Activated CD4-positive, alpha-beta T cell treated with anti-CD3 and anti-CD28 coated beads, Interleukin-2, amount 50 U/mL, for 1 hour (primary cell): ENCODE results near the gene EEPD1.

Experiments
- DNase-seq: peaks from one replicate; pipeline ENCODE4 v3.0.0-alpha.2; 2020

EEPD1 gene

DNA sequence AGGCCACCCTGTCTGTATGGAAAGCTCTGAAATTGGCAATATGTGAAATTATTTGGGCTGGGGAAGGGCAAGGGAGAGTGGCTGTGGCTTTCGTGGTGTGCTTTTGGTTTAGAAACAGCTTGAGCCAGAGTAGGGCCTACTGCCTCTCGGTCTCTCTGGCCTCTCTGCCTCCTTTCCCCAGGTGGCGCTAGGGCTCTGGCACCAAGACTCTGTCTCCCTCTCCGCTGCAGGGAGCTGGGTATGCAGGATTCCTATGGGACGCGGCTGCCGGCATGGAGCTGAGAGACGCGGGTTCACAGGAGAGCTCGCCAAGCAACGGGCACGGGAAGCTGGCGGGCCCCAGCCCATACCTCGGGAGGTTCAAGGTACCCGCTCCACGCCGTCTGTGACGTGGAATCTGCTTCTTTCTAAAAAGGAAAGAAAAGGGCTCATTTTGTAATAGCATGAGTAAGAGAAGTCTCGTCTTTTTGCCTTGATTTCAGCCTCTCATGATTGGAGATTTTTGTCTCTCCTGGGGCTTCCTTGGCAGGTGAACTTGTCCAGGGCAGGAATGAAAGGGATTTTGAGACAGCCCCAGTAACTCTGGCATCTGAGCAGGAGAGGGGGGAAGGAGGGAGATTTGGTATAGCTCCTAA is 131.5 kb downstream of the EEPD1 start:
- no peak for DNase-seq

DNA sequence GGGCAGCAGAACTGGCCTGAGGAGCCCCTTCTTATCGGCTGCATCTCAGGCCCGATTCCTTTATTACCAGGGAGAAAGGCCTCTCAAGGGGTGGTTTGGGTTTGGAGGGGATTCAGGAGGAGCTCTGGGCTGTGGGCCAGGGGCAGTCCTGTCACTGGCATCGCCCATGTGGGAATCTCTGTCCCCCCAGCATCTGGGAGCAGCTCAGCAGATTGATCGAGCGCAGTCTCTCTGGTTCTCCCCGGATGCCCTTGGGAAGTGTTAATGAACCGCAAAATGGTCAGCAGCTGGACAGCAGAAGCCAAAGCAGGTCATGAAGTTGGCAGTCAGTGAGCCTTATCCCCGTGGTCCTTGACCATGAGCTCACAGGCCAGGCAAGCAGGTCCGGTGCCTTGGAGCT is 132.2 kb downstream of the EEPD1 start:
- DNase-seq, result no peak

DNA sequence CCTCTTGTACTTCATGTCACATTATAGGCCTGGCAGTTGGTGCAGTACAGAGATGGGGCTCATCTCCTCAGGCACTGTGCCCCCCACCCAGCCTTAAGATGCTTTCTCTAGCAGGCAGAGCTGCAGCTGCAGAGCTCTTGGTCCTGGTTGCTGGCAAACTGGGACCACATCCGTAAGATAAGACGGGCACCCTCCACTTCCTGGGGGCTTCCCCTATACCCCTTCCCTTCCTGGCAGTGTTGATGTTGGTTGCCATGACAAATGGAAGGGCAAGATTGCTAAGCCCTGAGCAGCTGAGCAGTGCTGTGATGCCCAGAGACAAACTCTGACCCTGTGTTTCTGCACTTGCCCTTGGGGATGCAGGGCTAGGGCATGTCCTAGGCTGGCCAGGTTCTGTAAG is 133.2 kb downstream of the EEPD1 start:
- peak; percentile 47 for DNase-seq

DNA sequence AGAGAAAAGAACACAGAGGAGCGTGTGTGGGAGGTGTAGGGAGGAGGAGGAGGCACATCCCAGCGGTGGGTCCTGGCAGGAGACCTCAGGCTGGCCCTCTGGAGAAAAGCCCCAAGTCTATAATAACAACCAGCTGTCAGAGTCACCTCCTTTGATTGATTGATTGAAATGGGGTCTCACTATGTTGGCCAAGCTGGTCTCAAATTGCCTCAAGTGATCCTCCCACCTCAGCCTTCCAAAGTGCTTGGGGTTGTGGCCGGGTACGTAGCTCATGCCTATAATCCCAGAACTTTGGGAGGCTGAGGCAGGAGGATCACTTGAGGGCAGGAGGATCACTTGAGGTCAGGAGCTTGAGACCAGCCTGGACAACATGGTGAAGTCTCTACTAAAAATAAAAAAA is 133.6 kb downstream of the EEPD1 start:
- DNase-seq, result no peak

- no peak for DNase-seq
Measured at GRCh38 chr7:36287371-36288241, 134.6 kb downstream of the EEPD1 start.

GRCh38 chr7:36288501-36288900 is 135.4 kb downstream of the EEPD1 start:
- no peak for DNase-seq

- DNase-seq, result no peak
Measured at GRCh38 chr7:36289833-36290661, 137.0 kb downstream of the EEPD1 start.

DNA sequence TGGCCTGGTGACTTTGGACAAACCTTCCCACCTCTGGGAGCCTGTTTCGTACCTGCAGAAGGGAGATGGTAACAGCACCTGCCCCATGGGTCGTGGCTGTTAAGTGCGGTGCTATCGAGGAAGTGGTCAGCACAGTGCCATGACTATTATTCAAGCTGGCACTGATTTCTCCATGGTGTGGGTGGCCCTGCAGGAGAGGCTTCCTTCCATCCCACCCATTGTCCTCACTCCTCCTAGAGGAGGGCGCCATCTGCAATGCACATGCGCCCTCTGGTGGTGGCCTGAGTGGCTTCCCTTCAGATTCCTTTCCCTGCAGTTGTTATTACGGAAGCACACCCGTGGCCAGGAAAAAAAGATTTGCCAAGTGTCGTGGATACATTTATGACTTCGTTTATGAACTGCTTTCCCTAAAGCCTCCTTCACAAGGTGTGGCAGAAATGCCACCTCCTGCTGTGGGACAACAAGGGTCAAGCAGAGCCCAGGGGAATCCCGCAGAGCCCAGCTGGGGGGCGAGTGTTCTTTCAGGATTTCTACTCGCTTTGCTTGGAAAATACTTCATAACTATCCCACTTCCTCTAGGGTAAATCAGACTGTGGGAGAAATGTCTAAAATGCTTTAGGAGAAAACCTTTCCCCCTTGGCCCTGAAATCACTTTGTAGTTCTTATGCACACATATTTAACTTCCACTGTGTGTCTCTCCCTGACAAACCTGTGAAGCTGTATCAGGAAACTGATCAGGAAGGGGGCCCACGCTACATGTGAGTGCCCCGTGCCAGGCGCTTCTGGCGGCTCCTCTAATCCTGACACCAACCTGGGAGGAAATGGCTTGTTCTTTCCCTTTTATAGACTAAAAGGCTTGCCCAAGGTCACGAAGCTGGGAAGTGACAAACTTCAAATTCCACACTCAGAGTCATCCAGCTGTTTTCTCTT is 138.6 kb downstream of the EEPD1 start:
- peak; percentile 76 for DNase-seq

DNA sequence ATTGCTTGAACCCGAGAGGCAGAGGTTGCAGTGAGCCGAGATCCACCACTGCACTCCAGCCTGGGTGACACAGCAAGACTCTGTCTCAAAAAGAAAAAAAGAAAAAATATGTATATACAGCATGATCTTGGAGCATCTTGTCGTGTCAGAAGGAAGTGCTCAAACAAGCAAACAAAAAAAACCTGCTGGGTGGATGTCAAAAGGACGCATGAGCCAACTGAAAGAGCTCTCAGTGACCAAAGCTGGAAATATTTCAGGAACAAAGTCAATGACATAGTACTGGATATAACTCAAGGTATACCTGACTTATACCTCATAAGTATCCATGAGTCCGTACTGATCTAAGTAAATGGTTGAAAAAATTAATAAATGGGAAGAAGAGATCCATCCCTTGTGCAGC is 142.0 kb downstream of the EEPD1 start:
- DNase-seq, result no peak

DNA sequence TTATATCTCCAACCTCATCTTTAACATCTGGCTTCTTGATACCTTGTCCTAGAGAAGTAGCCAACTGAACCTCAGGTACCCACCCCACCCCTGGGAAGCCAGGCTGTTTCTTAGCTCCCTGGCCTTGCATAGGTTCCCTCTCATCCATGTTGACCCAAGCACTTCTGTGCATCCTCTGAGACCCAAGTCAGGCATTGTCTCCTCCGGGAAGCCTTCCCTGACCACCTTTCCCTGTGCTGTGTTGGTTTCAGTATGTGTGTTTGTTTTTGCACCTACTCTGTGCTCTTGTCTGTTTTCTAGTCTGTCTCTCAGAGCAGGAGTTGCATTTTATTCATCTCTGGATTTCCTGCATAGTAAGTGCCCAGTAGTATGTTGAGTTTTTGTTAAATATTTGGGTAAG is 143.2 kb downstream of the EEPD1 start:
- DNase-seq, result no peak

- DNase-seq, result no peak
Measured at GRCh38 chr7:36297364-36298009, 144.4 kb downstream of the EEPD1 start.

DNA sequence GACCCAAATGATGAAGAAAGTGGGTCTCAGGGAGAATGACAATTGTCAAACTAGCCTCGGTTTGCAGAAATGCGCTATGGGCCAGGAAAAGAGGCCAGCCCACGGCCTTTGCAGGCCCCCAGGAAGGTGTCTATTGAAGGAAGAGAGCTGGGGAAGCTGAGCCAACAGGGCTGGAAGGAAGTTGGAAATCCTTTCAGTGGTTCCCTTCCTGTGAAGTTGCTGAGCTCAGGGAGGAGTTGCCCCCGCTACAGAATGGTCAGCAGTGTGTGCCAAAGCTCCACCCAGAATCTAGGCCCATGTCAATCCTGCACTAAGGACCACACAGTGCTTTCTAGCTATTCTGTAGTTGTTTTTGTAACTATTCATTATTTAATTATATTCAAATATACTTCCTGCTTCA is 145.1 kb downstream of the EEPD1 start:
- DNase-seq, result no peak

DNA sequence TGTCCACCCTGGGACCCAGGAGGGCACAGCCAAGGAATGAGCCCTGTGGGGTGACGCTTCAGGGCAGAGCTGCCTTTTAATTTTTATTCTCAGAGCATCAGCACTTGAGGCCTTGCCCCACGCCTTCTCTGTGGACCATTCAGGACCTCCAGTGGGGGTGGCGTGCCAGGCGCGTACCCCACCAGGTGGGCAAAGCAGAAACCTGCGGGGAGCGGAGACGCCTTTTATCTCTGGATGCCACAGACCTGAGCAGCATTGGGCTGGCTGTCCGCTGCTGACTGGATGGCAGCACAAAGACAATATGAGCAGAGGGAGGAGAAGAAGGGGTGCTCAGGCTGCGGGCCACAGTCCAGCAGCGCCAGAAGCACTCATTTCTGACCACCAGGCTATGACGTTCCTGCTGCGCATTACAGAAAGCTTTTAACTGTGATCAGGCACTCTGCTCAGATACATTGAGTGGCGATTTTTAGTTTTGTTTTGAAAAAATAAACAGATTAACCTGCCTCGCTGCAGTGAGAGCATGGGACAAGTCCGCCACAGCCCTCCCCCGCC is 146.2 kb downstream of the EEPD1 start:
- no peak for DNase-seq

DNA sequence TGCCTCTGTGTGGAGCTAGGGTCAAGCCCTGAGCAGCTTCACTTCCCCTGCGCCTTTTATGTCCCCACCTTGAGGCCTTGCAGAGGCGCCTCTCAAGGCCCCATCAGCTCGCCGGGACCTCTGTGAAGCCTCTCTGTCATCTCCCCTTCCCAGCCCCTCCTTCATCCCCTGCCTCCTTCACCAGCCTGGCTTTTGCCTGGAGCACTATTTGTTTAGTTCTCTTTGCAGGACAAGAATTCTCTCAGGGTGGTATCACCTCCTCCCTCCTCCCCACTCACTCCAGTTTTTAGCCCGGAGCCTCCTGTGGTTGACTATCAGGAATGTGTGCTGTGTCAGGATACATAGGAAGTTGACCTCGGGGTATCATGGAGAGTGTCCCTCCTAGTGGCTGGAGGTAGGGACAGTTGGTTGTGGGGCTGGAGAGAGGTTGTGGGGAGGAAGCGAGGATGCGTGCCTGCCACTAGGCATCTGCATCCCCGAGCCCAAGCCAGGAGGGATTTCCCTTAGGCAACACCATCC is 146.8 kb downstream of the EEPD1 start:
- DNase-seq, result no peak

GRCh38 chr7:36300696-36301350 is 147.8 kb downstream of the EEPD1 start:
- DNase-seq, result no peak

GRCh38 chr7:36301914-36302771 is 149.1 kb downstream of the EEPD1 start:
- no peak for DNase-seq

DNA sequence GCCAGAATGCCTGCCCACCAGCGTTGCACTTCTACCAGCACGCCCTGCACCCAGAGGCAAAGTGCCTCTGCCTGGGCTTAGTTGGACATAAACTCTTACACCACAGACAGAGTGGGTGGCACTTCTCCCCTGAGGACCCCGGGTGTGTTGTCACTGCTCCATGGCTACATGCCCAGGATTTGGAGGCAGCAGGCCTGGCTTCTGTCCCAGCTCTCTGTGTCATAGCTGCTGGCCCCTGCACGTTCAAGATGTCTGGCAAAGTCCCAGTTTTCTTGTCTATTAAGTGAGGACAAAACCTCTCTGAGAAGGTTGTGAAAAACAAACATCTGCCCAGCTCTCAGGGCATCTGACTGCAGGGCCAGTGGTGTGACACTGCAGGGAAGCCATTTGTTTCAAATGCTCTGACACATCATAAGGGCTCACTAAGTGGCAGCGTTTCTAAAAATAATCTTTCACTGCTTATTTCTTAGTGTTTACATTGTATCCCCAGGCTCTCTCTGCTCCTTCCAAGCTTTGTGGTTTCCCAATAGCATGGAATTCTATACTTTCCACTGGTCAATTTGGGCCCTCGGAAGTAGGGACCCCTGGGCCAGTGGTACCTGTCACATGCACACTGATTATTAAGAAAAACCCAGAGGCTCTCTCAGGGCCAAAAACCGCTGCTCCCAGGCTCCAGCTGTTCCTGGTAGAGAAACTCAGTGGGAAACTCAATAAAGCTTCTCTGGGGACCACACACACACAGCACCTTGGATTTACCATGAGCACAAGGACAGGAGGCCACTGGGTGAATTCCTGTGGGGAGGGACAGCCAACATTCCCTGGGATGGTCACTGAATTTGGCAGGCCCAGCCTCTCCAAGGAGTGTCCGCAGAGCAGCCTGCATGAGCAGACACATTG is 150.4 kb downstream of the EEPD1 start:
- DNase-seq, result no peak

GRCh38 chr7:36304099-36304425 is 151.0 kb downstream of the EEPD1 start:
- DNase-seq, result no peak

DNA sequence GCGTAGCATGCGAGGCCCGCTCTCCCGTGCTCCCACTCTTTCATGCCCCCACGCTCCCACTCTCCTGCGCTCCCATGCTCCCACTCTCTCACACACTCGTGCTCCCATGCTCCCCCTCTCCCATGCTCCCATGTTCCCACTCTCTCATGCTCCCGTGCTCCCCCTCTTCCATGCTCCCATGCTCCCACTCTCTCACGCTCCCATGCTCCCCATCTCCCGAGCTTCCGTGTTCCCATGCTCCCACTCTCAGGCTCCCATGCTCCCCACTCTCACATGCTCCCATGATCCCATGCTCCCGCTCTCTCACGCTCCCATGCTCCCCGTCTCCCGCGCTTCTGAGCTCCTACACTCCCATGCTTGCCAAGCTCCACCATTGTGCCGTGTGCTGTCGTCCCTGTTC is 152.2 kb downstream of the EEPD1 start:
- no peak for DNase-seq
